ENCODE results near the gene LSG1. TPM values are rescaled to one million over a fixed set of nuclear protein-coding genes. Genes with fewer than 3 reads are reported as not detected.
A peak's percentile ranks its signal among the peaks of the same experiment; 100 is the strongest.

LSG1 gene
- total and polyA plus RNA-seq, 9 of the 15 experiments (the other 6 are each of a cell fraction or from before 2014, with no cell fraction given): 14.9 to 73.7 (median 46.7) TPM

DNA sequence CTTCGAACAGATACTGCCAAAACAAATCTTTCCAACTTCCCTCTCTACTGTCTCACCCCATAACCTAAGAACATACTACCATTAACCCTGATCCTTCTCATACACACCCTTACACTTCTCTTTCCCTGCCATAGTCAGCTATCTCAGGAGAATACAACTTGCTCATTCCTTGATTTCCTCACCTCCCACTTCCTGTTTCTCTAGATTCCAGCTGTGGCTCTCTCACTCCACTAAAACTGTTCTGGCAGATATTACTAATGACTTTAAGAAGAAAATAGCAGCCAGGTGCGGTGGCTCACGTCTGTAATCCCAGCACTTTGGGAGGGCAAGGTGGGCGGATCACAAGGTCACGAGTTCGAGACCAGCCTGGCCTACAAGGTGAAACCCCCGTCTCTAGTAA, 4.6 kb downstream of the LSG1 start:
- 75% methylated on average over 4 of the region's 7 CpGs for WGBS (ENCODE audit: insufficient coverage, low coverage, missing lambda C conversion rate)
- ChIA-PET POLR2A (interaction anchor here (0.6 kb wide), 1 partner anchor 1657 kb away, joined by 3 read pairs; no protein-coding TSS in a partner anchor), CTCF (ENCODE audit: low intra/inter-chr PET ratio) (no interaction called here)
- Histone ChIP-seq H3K9me3 (replicated peaks; ENCODE audit: control insufficient read depth, insufficient read depth, low read depth, low read length) (no peaks in the 10 kb centered on the region), H3K4me3 (no peak overlapping the region), H3K4me2 (ENCODE audit: insufficient read depth, low read length) (no peak overlapping the region), H4K20me1 (replicated peaks; ENCODE audit: control insufficient read depth, insufficient read depth, low read length) (no peaks in the 10 kb centered on the region), H3K27me3 (ENCODE audit: control insufficient read depth in 2 of 2, insufficient read depth in 2 of 2, low read length in 2 of 2) (no peaks in the 10 kb centered on the region), H3K36me3 (ENCODE audit: control insufficient read depth, insufficient read depth, low read length) (peaks cover 60% of the 10 kb centered on the region), H2AFZ (ENCODE audit: low read depth, low read length) (no peak overlapping the region), H3K9ac (ENCODE audit: insufficient read depth in 1 of 2, low read depth in 2 of 2, low read length in 2 of 2) (no peak overlapping the region), H3K9me1 (ENCODE audit: control insufficient read depth, insufficient read depth, low read length) (no peaks in the 10 kb centered on the region), H3K4me1 (replicated peaks in 1 of 2; ENCODE audit: control insufficient read depth in 2 of 2, insufficient read depth in 2 of 2, low read length in 2 of 2) (peaks cover 3% of the 10 kb centered on the region in 2 experiments; a peak in 3 of 5 replicates), H3K27ac (ENCODE audit: extremely low read depth, low read depth, low read length) (no peak overlapping the region), H3K79me2 (ENCODE audit: control insufficient read depth, insufficient read depth, low read length) (peaks cover 30% of the 10 kb centered on the region)
- DNase-seq (ENCODE audit: extremely low read depth in 1 of 4, low spot score in 3 of 4) (no peak), ATAC-seq (no peak), FAIRE-seq (no peak)
- intact Hi-C loops (cut with micrococcal nuclease): no loop called here
- TF ChIP-seq PYGO2 (tag; IDR thresholded peaks at IDR 0.05) (no peak), SPI1 (IDR thresholded peaks at IDR 0.05; ENCODE audit: borderline replicate concordance, low read depth, low read length) (peak; percentile 51; the same call in 1 of the 2 replicates)
- in situ Hi-C loops (cut with MboI): no loop called here
- no TSS peak for BruUV-seq (replicated peaks)

DNA sequence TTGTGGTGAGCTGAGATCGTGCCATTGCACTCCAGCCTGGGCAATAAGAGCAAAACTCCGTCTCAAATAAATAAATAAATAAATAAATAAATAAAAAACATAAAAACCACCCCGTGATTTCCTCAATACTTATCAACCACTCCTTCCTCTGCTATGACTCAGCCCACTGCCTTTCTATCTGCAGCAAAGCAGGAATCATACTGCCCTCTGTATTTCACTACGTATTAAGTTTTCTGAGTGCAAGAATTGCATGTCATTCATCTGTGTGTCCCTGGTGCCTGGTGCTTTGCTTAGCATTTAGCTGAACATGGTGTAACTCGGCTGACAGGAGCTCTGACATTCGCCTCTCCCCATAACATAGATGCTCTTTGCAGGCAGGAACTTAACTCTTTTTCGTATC, 7.1 kb downstream of the LSG1 start:
- Histone ChIP-seq H3K4me3 (no peak overlapping the region), H3K27ac (ENCODE audit: extremely low read depth, low read depth, low read length) (no peak overlapping the region), H3K79me2 (ENCODE audit: control insufficient read depth, insufficient read depth, low read length) (peaks cover 8% of the 10 kb centered on the region), H3K9me3 (replicated peaks; ENCODE audit: control insufficient read depth, insufficient read depth, low read depth, low read length) (no peaks in the 10 kb centered on the region), H3K27me3 (ENCODE audit: control insufficient read depth in 2 of 2, insufficient read depth in 2 of 2, low read length in 2 of 2) (no peaks in the 10 kb centered on the region), H3K9ac (ENCODE audit: insufficient read depth in 1 of 2, low read depth in 2 of 2, low read length in 2 of 2) (no peak overlapping the region), H4K20me1 (replicated peaks; ENCODE audit: control insufficient read depth, insufficient read depth, low read length) (no peaks in the 10 kb centered on the region; the same call in 1 of the 2 replicates), H3K9me1 (ENCODE audit: control insufficient read depth, insufficient read depth, low read length) (no peaks in the 10 kb centered on the region), H3K4me2 (ENCODE audit: insufficient read depth, low read length) (no peak overlapping the region), H2AFZ (ENCODE audit: low read depth, low read length) (no peak overlapping the region), H3K4me1 (replicated peaks in 1 of 2; ENCODE audit: control insufficient read depth in 2 of 2, insufficient read depth in 2 of 2, low read length in 2 of 2) (no peaks in the 10 kb centered on the region), H3K36me3 (ENCODE audit: control insufficient read depth, insufficient read depth, low read length) (peaks cover 75% of the 10 kb centered on the region)
- intact Hi-C loops (cut with micrococcal nuclease): no loop called here
- 69% methylated on average over 7 of the region's 7 CpGs for WGBS (ENCODE audit: insufficient coverage, low coverage, missing lambda C conversion rate)
- ChIA-PET CTCF (ENCODE audit: low intra/inter-chr PET ratio) (no interaction called here), POLR2A (no interaction called here)
- no TSS peak for BruUV-seq (replicated peaks)
- ATAC-seq (no peak), FAIRE-seq (no peak), DNase-seq (ENCODE audit: extremely low read depth in 1 of 4, low spot score in 3 of 4) (no peak)
- in situ Hi-C loops (cut with MboI): no loop called here
- TF ChIP-seq CBFA2T2 (conservative IDR thresholded peaks at IDR 0.05): no peak
- no peak for TF ChIP-seq ZNF239 (CRISPR knock-in tag; IDR thresholded peaks at IDR 0.05)
- TF ChIP-seq ZNF41 (CRISPR knock-in tag; conservative IDR thresholded peaks at IDR 0.05): no peak
- TF ChIP-seq BRD4 (IDR thresholded peaks at IDR 0.05): no peak
- no peak for TF ChIP-seq NFE2L1 (tag; IDR thresholded peaks at IDR 0.05; ENCODE audit: borderline replicate concordance, low read depth)
- TF ChIP-seq, protein P1, sequence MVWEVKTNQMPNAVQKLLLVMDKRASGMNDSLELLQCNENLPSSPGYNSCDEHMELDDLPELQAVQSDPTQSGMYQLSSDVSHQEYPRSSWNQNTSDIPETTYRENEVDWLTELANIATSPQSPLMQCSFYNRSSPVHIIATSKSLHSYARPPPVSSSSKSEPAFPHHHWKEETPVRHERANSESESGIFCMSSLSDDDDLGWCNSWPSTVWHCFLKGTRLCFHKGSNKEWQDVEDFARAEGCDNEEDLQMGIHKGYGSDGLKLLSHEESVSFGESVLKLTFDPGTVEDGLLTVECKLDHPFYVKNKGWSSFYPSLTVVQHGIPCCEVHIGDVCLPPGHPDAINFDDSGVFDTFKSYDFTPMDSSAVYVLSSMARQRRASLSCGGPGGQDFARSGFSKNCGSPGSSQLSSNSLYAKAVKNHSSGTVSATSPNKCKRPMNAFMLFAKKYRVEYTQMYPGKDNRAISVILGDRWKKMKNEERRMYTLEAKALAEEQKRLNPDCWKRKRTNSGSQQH (CRISPR knock-in tag; IDR thresholded peaks at IDR 0.05): no peak
- no peak for TF ChIP-seq SREBF2 (CRISPR knock-in tag; IDR thresholded peaks at IDR 0.05)
- TF ChIP-seq, protein P2, sequence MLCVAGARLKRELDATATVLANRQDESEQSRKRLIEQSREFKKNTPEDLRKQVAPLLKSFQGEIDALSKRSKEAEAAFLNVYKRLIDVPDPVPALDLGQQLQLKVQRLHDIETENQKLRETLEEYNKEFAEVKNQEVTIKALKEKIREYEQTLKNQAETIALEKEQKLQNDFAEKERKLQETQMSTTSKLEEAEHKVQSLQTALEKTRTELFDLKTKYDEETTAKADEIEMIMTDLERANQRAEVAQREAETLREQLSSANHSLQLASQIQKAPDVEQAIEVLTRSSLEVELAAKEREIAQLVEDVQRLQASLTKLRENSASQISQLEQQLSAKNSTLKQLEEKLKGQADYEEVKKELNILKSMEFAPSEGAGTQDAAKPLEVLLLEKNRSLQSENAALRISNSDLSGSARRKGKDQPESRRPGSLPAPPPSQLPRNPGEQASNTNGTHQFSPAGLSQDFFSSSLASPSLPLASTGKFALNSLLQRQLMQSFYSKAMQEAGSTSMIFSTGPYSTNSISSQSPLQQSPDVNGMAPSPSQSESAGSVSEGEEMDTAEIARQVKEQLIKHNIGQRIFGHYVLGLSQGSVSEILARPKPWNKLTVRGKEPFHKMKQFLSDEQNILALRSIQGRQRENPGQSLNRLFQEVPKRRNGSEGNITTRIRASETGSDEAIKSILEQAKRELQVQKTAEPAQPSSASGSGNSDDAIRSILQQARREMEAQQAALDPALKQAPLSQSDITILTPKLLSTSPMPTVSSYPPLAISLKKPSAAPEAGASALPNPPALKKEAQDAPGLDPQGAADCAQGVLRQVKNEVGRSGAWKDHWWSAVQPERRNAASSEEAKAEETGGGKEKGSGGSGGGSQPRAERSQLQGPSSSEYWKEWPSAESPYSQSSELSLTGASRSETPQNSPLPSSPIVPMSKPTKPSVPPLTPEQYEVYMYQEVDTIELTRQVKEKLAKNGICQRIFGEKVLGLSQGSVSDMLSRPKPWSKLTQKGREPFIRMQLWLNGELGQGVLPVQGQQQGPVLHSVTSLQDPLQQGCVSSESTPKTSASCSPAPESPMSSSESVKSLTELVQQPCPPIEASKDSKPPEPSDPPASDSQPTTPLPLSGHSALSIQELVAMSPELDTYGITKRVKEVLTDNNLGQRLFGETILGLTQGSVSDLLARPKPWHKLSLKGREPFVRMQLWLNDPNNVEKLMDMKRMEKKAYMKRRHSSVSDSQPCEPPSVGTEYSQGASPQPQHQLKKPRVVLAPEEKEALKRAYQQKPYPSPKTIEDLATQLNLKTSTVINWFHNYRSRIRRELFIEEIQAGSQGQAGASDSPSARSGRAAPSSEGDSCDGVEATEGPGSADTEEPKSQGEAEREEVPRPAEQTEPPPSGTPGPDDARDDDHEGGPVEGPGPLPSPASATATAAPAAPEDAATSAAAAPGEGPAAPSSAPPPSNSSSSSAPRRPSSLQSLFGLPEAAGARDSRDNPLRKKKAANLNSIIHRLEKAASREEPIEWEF (CRISPR knock-in tag; IDR thresholded peaks at IDR 0.05): no peak
- no peak for TF ChIP-seq PHTF2 (CRISPR knock-in tag; IDR thresholded peaks at IDR 0.05)

All from K562 (cell line).